ENCODE measurements around the gene RELL2.

GRCh38 chr5:141634720-141635119, 2.1 kb upstream of the RELL2 start:
- TF ChIP-seq CTCF (conservative IDR thresholded peaks at IDR 0.05; ENCODE audit: low read length) (no peak), EZH2phosphoT487 (IDR thresholded peaks at IDR 0.05; ENCODE audit: borderline replicate concordance, low read depth, low read length) (no peak)

Data from OCI-LY7 (cell line).